SHP77 (cell line): Measurements from ENCODE around the gene OST4.

ENCODE experiments used
- DNase-seq, 2 experiments: peaks; one replicate each; lab custom pipeline; 2025; lab: John Stamatoyannopoulos, UW

OST4 gene

DNA sequence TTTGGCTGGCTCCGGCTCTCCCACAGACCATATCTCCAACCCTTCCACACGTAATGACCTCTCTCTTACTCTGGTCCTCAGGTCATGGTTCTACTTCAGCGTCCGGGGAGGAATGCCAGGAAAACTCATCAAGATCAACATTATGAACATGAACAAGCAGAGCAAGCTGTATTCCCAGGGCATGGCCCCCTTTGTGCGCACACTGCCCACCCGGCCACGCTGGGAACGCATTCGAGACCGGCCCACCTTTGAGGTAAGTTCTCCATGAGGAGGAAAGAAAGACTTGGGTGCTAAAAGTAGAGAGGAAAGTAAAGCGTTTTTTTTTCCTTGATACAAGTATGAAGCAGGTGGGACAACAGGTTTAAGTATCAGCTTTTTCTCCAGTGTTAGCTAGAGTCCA is 18.1 kb downstream of the OST4 start:
- DNase-seq: no peak

- DNase-seq: no peak
Observed at GRCh38 chr2:27051902-27052645, 19.4 kb downstream of the OST4 start.

DNA sequence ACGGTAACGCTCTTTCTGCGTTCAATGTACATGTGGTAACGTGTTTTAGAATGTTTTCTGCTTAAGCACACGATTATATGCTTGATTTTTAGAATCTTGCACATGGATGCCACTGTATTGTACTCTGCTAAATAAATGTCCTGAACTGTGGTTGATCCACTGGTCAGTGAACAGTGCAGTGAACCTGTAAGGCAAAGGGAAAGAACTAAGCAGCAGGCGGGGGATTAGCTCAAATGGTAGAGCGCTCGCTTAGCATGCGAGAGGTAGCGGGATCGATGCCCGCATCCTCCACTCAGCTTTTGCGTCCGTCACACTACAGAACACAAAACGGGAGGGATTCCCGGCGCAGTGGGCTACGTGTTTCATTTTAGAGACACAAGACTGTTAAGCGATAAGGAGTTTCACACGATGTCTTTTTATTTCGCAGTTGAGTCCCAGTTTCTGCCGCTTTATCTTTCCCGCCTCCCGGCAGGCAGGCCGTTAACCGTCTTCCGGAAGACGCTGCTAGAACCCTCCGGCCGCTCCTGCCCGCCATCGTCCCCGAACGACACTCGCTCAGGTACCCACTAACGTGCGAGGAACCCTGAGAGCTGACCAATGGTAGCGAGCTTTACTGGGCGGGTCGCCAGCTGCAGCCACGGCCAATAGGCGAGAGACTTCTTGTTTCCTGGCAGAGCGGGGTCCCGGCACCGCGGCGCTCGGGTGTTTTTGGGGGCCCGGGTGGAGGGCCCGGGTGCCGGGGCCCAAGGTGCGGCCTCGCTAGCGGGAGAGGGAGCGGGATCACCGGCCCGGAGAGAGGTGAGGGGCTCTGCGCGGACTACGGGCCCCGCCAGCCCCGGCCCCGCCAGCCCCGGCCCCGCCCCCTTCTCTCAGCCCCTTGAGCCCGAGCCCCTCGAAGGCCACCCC is 20.2 kb downstream of the OST4 start, which contains the start of gene AGBL5:
Gene AGBL5 (plus strand): TSS at position 673 of the 906 bp plus-strand sequence. CDS start 1,291 bp downstream, outside the sequence.
- DNase-seq: peak; percentile 84 to 87

- peak; percentile 85 to 90 for DNase-seq
Observed at GRCh38 chr2:27050281-27050995, 21.0 kb downstream of the OST4 start.

DNA sequence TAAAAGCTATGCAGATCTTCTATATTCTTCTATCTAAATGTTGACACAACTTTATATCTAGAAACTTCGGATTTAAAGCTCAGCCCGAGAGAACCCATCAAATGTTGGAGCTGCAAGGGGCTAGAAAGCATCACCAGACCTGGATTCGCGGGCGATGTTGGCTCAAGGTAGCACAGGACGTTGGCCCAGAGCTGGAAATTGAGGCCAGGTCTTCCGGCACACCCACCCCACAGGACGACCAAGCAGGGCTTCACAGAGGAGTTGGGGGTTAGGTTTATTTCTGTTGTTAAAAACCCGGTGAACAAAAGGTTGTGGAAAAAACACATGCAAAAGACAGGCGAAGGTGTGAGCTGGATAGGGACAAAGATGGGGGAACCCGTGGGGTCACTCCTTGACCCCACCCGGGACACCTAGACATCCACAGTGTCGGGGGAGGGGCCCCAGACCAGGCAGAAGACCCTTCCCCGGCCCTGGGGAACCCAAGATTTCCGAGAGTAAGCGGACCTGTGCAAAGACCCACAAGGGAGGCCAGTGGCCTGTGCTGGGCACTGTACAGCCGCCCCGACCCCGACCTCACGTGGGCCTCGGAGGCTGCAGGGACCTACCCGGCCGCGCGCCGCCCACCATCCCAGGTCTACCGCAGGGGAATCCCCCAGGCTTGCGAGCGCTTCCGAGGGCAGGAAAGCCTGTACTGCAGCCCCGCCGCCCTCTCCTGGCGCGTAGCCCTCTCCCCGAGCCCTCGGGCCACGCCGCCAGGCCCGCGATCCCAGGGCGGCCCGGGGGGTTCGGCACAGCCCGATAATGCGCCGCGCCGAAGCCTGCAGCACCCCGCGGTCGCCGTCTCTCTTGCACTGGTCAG is 21.8 kb downstream of the OST4 start:
- DNase-seq: peak in 1 of 2 experiments; percentile 71

- no peak for DNase-seq
Observed at GRCh38 chr2:27042985-27043634, 28.3 kb downstream of the OST4 start.

GRCh38 chr2:27042159-27042661 is 29.2 kb downstream of the OST4 start:
- no peak for DNase-seq

DNA sequence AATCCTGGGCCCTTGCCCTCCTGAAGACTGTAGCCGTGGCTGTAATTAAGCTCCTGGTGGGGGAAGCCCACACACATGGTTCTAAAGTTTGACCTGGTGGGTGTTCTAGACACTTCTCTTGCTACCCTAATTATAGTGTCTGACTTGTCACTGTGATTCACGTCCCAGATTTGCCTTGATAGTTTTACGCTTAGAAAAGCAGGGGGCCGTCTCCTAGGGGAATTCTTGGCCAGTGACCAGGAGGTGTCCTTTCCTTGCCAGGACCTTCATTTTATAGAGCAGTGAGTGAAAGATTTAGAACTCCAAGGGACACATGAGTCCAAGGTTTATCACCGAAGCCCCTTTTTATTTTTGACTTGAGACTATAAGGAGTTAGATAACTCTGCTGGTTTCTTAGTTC is 29.7 kb downstream of the OST4 start:
- no peak for DNase-seq

DNA sequence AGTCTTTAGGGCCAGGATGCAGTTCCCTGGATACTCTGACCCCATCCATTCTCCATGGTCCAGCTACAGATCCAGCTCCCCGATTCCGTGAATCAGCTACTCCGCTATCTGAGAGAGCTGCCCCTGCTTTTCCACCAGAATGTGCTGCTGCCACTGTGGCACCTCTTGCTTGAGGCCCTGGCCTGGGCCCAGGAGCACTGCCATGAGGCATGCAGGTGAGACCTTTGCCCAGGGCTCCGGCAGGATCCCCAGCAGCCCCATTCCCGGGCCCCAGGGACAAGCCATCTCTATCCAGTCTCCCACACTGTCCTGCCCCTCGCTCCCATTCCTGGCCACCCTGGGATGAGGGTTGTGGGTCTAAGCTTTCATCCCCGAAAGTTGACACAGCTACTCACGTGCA is 31.2 kb downstream of the OST4 start:
- no peak for DNase-seq

DNA sequence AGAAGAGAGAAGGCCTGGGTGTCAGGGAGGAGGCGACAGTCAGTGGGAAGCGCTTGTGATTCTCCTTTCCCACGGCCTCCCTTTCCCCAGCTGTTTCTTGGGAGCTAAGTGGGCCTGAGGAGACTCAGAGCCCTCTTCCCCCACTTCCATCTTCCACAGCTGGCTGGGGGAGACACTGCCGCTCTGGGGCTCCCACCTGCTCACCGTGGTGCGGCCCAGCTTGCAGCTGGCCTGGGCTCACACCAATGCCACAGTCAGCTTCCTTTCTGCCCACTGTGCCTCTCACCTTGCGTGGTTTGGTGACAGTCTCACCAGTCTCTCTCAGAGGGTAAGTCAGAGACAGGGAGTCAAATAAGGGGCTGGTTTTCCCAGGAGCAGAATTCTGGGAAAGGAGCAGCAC is 31.6 kb downstream of the OST4 start:
- no peak for DNase-seq

DNA sequence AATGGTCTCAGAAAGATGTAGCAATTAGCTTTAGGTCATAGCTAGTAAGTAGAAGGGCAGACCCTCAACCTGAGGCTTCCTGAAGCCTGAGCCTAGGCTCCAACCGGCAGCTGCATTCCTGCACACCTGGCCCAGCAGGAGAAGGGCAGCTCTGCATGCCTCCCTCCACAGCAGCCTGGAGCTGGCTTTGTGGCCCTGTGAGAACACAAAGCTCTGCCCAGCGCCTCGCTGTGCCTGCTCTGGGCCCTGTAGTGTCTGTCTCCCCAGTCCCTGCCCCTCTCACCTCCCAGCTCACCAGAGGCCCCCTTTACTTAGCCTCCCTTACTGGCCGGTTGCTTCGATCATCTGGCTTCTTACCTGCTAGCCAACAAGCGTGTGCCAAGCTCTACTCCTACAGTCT is 32.0 kb downstream of the OST4 start:
- DNase-seq: no peak

DNA sequence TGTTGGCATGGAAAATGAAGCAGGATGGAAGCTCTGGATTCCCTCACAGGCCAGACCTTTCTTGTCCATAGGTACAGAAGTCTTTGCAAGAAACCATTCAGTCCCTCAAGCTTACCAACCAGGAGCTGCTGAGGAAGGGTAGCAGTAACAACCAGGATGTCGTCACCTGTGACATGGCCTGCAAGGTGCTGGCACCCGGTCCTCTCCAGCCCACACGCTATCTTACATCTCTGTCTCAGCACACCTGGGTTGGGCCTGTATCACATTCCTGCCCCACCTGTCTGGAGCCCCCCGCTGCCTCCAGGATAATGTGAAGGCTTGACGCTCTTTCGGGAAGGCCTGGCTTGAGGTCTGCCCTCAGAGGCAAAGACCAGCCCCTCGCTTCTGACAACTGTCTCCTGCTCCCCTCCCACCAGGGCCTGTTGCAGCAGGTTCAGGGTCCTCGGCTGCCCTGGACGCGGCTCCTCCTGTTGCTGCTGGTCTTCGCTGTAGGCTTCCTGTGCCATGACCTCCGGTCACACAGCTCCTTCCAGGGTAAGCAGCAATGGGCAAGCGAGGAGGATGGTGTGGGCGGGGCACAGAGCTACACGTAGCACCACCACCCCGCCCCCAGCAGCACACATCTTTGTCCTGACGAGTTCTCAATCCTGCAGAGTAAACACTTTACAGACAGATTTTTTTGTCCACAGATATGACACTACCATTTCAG is 32.7 kb downstream of the OST4 start:
- DNase-seq: no peak

DNA sequence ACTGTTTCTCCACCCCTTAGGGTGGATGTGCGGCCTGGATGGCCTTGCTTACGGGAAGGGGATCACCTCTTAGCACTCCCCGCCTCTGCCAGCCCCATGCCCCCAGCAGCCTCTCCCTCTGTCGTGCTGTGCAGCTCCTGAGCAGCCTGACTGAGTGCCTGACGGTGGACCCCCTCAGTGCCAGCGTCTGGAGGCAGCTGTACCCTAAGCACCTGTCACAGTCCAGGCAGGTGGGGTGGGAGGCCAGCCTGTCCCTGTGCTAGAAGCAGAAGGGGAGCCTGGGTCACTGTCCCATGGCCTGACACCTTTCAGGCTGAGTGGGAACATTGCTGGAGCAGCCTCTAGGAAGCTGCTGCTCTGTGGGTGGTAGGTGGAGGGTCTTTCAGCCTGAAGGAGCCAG is 33.4 kb downstream of the OST4 start:
- DNase-seq: no peak

DNA sequence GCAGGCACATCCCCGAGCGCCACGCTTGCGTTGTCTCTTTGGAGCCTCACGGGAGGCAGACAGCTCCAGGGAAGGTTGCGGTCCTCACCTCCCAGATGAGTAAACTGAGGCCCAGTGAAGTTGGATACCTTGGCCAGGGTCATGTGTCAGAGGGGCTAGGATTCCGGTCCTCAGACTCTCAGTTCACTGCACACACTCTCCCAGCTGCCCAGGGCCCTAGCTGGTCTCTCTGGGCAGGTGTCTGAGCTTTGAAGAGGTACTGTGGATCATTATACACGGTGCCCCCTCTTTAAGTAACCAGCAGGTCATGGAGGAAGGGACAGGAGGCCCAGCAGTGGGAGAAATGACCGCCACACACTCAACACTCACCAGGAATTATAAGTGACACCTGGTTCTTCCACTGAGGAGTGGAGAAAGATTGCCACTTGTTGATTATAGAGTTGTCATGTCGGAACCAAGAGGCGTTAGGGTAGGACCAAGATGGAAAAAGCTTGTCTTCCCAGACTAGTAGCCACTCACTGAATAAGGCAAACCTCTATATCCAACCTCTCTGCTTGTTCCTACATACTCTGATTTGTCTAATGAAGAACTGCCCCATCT is 38.1 kb downstream of the OST4 start:
- no peak for DNase-seq

- DNase-seq: peak; percentile 78 to 88
Observed at GRCh38 chr2:27032495-27033252, 38.8 kb downstream of the OST4 start, which contains the start of gene TMEM214. Gene TMEM214, plus strand, starts transcription at chr2:27032965. Its CDS starts 51 bp downstream, at chr2:27033016.

GRCh38 chr2:27029051-27029450 is 42.4 kb downstream of the OST4 start:
- no peak for DNase-seq

DNA sequence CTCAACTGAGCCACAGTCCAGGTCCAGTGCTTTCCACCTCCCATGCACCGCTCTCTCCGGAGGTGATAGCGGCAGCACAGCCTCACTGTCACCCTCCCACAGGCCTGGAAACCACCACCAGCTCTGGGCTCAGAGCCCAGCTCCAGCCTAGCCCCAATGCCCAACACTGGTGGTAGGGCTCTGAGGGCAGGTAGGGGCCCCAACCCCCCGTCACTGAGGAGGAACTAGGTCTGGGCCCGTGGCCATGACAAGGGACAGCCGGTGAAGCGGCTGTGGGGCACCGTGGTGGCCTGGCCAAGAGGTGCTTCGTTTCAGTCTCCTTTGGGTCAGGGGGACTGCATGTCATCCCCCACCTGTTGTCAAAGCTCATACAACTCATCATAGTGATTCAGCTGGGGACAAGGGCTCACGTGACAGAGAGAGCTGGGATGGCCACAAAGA is 44.2 kb downstream of the OST4 start:
- DNase-seq: no peak
